ENCODE measurements around the gene PRR12. TPM values are rescaled to one million over a fixed set of nuclear protein-coding genes. Genes with fewer than 3 reads are reported as not detected.

Gene PRR12
- total and polyA plus RNA-seq, 10 donors: 3.7 to 44.3 (median 23.1) TPM

- peaks cover 0 to 31% (median 11%) of the 10 kb centered on the region in 6 donors for H3K36me3 ChIP-seq
- H3K9me3 ChIP-seq: no peaks in the 10 kb centered on the region
- 2 to 3% (median 3%) methylated on average over 31 of the region's 31 CpGs for WGBS, 5 donors
- intact Hi-C loops (cut with DNase I; ENCODE audit: low total_unique reads): no loop called here
- DNase-seq: peak; percentile 96
- peak; percentile 88 to 99 (median 97) for TF ChIP-seq POLR2AphosphoS5 (IDR thresholded peaks at IDR 0.05)
- TF ChIP-seq CTCF (IDR thresholded peaks at IDR 0.05 in 8 of 11, conservative IDR thresholded peaks at IDR 0.05 in 3 of 11): peak in 6 of 11 experiments; percentile 16 to 44 (median 28)
- TF ChIP-seq POLR2A (IDR thresholded peaks at IDR 0.05): peak; percentile 48 to 85 (median 56)
- peaks cover 4 to 58% (median 39%) of the 10 kb centered on the region in 6 donors for H3K4me1 ChIP-seq
- H3K4me3 ChIP-seq: peak within 1 kb of the TSS; percentile 46 to 80 (median 59)
- peak within 1 kb of the TSS; percentile 55 to 89 (median 84) for H3K27ac ChIP-seq
- H3K27me3 ChIP-seq (replicated peaks in 1 of 7): no peaks in the 10 kb centered on the region
Measured at GRCh38 chr19:49580264-49581006, 10.5 kb upstream of the PRR12 start, which contains the start of gene NOSIP. TSS of gene NOSIP (minus strand) at chr19:49580556. CDS start at chr19:49560691, 19,865 bp downstream.

- intact Hi-C loops (cut with DNase I; ENCODE audit: low total_unique reads): no loop called here
- TF ChIP-seq POLR2A (IDR thresholded peaks at IDR 0.05): no peak
- TF ChIP-seq CTCF (IDR thresholded peaks at IDR 0.05 in 8 of 11, conservative IDR thresholded peaks at IDR 0.05 in 3 of 11): no peak
- TF ChIP-seq POLR2AphosphoS5 (IDR thresholded peaks at IDR 0.05): no peak
- peaks cover 0 to 25% (median 5%) of the 10 kb centered on the region in 6 donors for H3K36me3 ChIP-seq
- no peaks in the 10 kb centered on the region for H3K9me3 ChIP-seq
- H3K27me3 ChIP-seq (replicated peaks in 1 of 7): no peaks in the 10 kb centered on the region
- peaks cover 4 to 54% (median 39%) of the 10 kb centered on the region in 6 donors for H3K4me1 ChIP-seq
- 44 to 59% (median 50%) methylated on average over 15 of the region's 15 CpGs for WGBS, 5 donors
- peak within 1 kb of the TSS; percentile 55 to 89 (median 84) for H3K27ac ChIP-seq
- H3K4me3 ChIP-seq: peak within 1 kb of the TSS; percentile 46 to 80 (median 59)
- DNase-seq: no peak
Measured at GRCh38 chr19:49581007-49581508, 9.9 kb upstream of the PRR12 start, which contains the start of gene PRRG2. TSS of gene PRRG2 (plus strand) at chr19:49581316. CDS start at chr19:49583220, 1,904 bp downstream.

GRCh38 chr19:49583239-49583638 lies 7.7 kb upstream of the PRR12 start:
- H3K36me3 ChIP-seq: peaks cover 0 to 5% (median 0%) of the 10 kb centered on the region in 6 donors
- no peak for DNase-seq
- no peak overlapping the region for H3K4me3 ChIP-seq
- peaks cover 4 to 32% (median 28%) of the 10 kb centered on the region in 6 donors for H3K4me1 ChIP-seq
- H3K27ac ChIP-seq: no peak overlapping the region
- H3K9me3 ChIP-seq: no peaks in the 10 kb centered on the region
- H3K27me3 ChIP-seq (replicated peaks in 1 of 7): no peaks in the 10 kb centered on the region
- 50 to 72% (median 65%) methylated on average over 2 of the region's 2 CpGs for WGBS, 5 donors
- TF ChIP-seq POLR2A (IDR thresholded peaks at IDR 0.05) (no peak), CTCF (IDR thresholded peaks at IDR 0.05 in 8 of 11, conservative IDR thresholded peaks at IDR 0.05 in 3 of 11) (no peak), POLR2AphosphoS5 (IDR thresholded peaks at IDR 0.05) (no peak)
- intact Hi-C loops (cut with DNase I; ENCODE audit: low total_unique reads): no loop called here

- H3K4me1 ChIP-seq: peaks cover 0 to 24% (median 17%) of the 10 kb centered on the region in 6 donors
- WGBS, 5 donors: 63 to 87% (median 77%) methylated on average over 3 to 8 of the region's 8 CpGs
- no peak overlapping the region for H3K27ac ChIP-seq
- no peak overlapping the region for H3K4me3 ChIP-seq
- intact Hi-C loops (cut with DNase I; ENCODE audit: low total_unique reads): no loop called here
- TF ChIP-seq CTCF (IDR thresholded peaks at IDR 0.05 in 8 of 11, conservative IDR thresholded peaks at IDR 0.05 in 3 of 11) (no peak), POLR2AphosphoS5 (IDR thresholded peaks at IDR 0.05) (no peak), POLR2A (IDR thresholded peaks at IDR 0.05) (no peak)
- H3K9me3 ChIP-seq: no peaks in the 10 kb centered on the region
- no peak for DNase-seq
- no peaks in the 10 kb centered on the region for H3K27me3 ChIP-seq (replicated peaks in 1 of 7)
- H3K36me3 ChIP-seq: no peaks in the 10 kb centered on the region
Measured at GRCh38 chr19:49585023-49585422, 6.0 kb upstream of the PRR12 start.
